Measurements from ENCODE around the gene DNAH2. TPM values are rescaled to one million over a fixed set of nuclear protein-coding genes. Genes with fewer than 3 reads are reported as not detected.
A peak's percentile ranks its signal among the peaks of the same experiment; 100 is the strongest.

DNAH2 gene
- total and polyA plus RNA-seq, 10 donors: 0.02 to 1.1 (median 0.13) TPM; not detected in 1

DNA sequence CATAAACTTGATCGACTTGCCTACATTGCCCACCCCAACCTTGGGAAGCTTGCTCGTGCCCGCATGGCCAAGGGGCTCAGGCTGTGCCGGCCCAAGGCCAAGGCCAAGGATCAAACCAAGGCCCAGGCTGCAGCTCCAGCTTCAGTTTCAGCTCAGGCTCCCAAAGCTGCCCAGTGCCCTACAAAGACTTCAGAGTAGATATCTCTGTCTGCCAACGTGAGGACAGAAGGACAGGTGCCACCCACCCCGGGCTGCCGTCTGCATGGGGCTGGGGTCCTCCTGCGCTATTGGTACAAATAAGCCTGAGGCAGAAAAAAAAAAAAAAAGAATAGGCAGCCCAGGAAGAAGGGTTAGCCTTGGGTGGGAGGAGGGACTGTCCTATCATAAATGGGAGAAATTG, 37.1 kb downstream of the DNAH2 start:
- peaks cover 0 to 36% (median 0%) of the 10 kb centered on the region in 7 donors for H3K27me3 ChIP-seq (replicated peaks in 1 of 7)
- no peak for DNase-seq
- no peak overlapping the region for H3K27ac ChIP-seq
- intact Hi-C loops (cut with DNase I; ENCODE audit: low total_unique reads): no loop called here
- 80 to 96% (median 81%) methylated on average over 5 to 8 of the region's 8 CpGs for WGBS, 5 donors
- H3K9me3 ChIP-seq: peaks cover 0 to 7% (median 0%) of the 10 kb centered on the region in 8 donors
- TF ChIP-seq, protein P1, sequence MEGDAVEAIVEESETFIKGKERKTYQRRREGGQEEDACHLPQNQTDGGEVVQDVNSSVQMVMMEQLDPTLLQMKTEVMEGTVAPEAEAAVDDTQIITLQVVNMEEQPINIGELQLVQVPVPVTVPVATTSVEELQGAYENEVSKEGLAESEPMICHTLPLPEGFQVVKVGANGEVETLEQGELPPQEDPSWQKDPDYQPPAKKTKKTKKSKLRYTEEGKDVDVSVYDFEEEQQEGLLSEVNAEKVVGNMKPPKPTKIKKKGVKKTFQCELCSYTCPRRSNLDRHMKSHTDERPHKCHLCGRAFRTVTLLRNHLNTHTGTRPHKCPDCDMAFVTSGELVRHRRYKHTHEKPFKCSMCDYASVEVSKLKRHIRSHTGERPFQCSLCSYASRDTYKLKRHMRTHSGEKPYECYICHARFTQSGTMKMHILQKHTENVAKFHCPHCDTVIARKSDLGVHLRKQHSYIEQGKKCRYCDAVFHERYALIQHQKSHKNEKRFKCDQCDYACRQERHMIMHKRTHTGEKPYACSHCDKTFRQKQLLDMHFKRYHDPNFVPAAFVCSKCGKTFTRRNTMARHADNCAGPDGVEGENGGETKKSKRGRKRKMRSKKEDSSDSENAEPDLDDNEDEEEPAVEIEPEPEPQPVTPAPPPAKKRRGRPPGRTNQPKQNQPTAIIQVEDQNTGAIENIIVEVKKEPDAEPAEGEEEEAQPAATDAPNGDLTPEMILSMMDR (IDR thresholded peaks at IDR 0.05 in 8 of 11, conservative IDR thresholded peaks at IDR 0.05 in 3 of 11): no peak
- TF ChIP-seq POLR2AphosphoS5 (IDR thresholded peaks at IDR 0.05) (no peak), POLR2A (IDR thresholded peaks at IDR 0.05) (no peak)
- no peaks in the 10 kb centered on the region for H3K36me3 ChIP-seq
- H3K4me3 ChIP-seq: no peak overlapping the region
- H3K4me1 ChIP-seq: no peaks in the 10 kb centered on the region

DNA sequence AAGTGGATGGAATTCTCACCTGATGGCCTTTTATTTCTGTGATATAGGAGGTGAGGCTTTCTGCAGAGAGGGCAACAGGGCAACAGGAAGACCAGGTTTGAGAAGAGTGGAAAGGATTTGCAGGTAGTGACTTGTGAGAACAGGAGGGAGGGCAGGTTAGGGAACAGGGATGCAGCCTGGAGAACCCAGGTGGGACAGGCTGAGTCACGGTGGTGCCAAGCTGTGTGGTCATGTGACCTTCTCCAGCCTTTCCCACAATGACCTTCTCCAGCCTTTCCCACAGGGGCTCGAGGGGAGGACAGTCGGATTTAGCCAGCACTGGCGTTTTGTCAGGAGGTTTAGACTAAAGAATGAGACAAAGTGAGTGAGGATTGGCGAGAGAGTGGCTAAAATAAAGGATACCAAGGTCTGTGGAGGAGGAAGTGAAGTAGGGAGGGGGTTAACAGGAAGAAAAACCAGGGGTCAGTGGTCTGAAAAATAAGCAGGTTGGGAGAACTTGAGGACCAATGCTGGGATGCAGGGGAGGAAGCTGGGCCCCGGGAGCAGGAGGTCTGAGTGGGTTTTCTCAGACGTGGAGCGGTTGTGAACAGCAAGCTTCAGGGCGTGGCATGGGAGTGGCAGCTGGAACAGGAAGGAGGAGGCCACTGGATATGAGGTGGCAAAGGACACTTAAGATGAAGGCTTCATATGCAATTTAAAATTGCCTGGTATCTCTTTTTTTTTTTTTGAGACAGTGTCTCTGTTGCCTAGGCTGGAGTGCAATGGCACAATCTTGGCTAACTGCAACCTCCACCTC, 37.7 kb downstream of the DNAH2 start:
- Histone ChIP-seq H3K4me3 (no peak overlapping the region), H3K9me3 (peaks cover 0 to 1% (median 0%) of the 10 kb centered on the region in 8 donors), H3K27me3 (replicated peaks in 1 of 7) (peaks cover 0 to 30% (median 0%) of the 10 kb centered on the region in 7 donors), H3K27ac (no peak overlapping the region), H3K36me3 (no peaks in the 10 kb centered on the region), H3K4me1 (no peaks in the 10 kb centered on the region)
- TF ChIP-seq, protein P1 (IDR thresholded peaks at IDR 0.05 in 8 of 11, conservative IDR thresholded peaks at IDR 0.05 in 3 of 11): no peak
- TF ChIP-seq POLR2AphosphoS5 (IDR thresholded peaks at IDR 0.05): no peak
- no peak for TF ChIP-seq POLR2A (IDR thresholded peaks at IDR 0.05)
- intact Hi-C loops (cut with DNase I; ENCODE audit: low total_unique reads): no loop called here
- WGBS, 5 donors: 52 to 67% (median 58%) methylated on average over 9 of the region's 9 CpGs
- DNase-seq: no peak

DNA sequence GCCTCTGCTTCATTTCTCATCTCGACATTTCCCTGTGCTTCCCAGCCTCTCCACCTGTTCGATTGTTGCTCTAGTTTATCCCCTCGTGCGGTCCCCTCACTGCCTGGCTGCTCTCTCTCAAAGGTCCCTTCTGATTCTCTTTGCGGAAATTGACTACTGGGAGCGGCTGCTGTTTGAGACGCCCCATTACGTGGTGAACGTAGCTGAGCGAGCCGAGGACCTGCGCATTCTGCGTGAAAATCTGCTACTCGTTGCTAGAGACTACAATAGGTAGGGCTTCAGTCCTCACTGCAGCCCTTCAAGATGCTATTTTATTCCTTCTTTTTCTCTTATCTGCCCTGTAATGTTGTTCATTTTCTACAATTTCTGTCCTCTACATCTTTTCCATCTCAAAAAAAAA, 39.4 kb downstream of the DNAH2 start:
- no peaks in the 10 kb centered on the region for H3K9me3 ChIP-seq
- H3K4me3 ChIP-seq: no peak overlapping the region
- intact Hi-C loops (cut with DNase I; ENCODE audit: low total_unique reads): no loop called here
- no peaks in the 10 kb centered on the region for H3K4me1 ChIP-seq
- 87 to 96% (median 91%) methylated on average over 14 of the region's 14 CpGs for WGBS, 5 donors
- H3K27ac ChIP-seq: no peak overlapping the region
- peaks cover 0 to 30% (median 0%) of the 10 kb centered on the region in 7 donors for H3K27me3 ChIP-seq (replicated peaks in 1 of 7)
- TF ChIP-seq, protein P1 (IDR thresholded peaks at IDR 0.05 in 8 of 11, conservative IDR thresholded peaks at IDR 0.05 in 3 of 11): no peak
- TF ChIP-seq POLR2AphosphoS5 (IDR thresholded peaks at IDR 0.05) (no peak), POLR2A (IDR thresholded peaks at IDR 0.05) (no peak)
- no peak for DNase-seq
- no peaks in the 10 kb centered on the region for H3K36me3 ChIP-seq

DNA sequence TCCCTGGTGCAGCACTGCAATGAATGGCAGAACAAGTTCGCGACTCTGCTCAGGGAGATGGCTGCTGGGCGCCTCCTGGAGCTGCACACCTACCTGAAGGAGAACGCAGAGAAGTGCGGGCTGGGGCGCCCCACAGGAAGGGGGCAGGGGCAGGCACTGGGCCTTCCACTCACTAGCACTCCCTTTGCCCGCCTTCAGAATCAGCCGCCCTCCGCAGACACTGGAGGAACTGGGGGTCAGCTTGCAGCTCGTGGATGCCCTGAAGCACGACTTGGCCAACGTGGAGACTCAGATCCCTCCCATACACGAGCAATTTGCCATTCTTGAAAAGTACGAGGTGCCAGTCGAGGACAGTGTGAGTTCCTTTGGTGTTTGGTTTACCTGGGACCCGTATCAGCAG, 46.4 kb downstream of the DNAH2 start:
- intact Hi-C loops (cut with DNase I; ENCODE audit: low total_unique reads): no loop called here
- no peak overlapping the region for H3K4me3 ChIP-seq
- DNase-seq: peak; percentile 56

More for the DNA sequence above, 46.4 kb downstream of the DNAH2 start:
- Histone ChIP-seq H3K36me3 (no peaks in the 10 kb centered on the region), H3K9me3 (no peaks in the 10 kb centered on the region), H3K27me3 (replicated peaks in 1 of 7) (peaks cover 0 to 14% (median 0%) of the 10 kb centered on the region in 7 donors), H3K27ac (no peak overlapping the region), H3K4me1 (no peaks in the 10 kb centered on the region)
- TF ChIP-seq POLR2A (IDR thresholded peaks at IDR 0.05) (no peak), POLR2AphosphoS5 (IDR thresholded peaks at IDR 0.05) (no peak)
- TF ChIP-seq, protein P1 (IDR thresholded peaks at IDR 0.05 in 8 of 11, conservative IDR thresholded peaks at IDR 0.05 in 3 of 11): no peak
- 82 to 90% (median 86%) methylated on average over 16 of the region's 16 CpGs for WGBS, 5 donors
